Measurements from ENCODE around the gene ZDHHC8. TPM values are rescaled to one million over a fixed set of nuclear protein-coding genes. Genes with fewer than 3 reads are reported as not detected.
A peak's percentile ranks its signal among the peaks of the same experiment; 100 is the strongest.

The ZDHHC8 gene
- total RNA-seq, 1 donor from 2014 or later = 37.3 TPM

DNA sequence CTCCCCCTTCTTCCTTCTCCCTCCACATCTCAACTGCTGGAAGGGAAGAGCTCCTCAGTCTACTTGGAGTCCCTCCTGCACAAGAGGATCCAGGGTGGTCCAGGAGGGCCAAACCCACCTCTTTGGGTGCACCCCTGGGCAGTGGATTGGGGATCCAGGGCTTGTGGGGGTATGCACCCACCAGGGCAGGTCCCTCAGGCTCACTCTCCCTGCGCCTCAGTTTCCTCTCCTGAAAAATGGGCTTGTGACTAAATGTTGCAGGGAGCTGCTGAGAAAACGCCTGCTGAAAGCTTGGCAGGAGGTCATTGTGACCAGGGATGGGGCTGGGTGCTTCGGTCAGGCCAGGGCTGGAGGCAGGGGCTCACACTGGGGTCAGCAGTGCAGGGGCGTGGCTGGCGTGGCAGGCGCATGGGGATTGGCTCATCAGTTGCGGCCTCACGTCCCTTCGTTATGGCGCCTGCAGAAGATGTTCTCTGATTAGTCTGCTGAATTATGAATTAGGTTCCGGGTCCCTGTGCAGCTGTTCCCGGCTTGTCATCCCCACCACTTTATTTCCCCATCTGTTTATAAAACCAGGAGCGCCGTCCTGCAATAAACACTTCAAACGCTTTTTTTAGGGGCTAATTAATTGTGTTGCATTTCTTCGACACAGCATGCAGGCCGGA is 44.9 kb downstream of the ZDHHC8 start:
- ATAC-seq (no peak), DNase-seq (ENCODE audit: low spot score) (no peak)

DNA sequence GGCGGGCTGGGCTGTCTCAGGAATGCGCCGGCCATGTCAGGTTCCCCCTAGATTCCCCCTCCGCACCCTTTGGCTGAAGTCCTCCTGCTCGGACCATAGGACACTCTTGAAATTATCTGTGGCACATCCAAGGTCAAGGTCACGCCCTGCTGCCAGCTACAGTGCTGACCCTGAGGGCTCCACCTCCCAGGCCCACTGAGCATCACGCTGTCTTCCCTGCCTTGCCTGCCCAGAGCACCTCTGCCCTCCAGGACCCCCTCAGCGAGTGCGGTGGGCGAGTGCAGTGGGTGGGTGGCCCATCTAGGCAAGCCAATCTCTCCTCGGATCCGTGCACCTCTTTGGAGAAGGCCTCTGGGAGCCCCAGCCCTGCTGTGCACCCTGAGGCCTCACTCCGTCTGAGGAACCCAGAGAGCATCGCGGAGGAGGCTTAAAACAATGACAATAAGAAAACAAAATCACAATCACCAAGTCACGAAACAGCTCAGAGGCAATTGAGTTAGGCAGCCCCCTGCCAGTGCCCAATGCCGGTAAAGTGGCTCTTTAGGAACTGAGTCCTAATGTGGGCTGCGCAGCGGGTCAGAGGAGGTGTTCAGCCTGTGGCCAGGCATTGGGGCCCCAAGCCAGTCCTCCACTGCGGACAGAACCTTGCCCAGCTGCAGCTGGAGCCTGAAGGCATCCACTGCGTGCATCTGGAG is 45.8 kb downstream of the ZDHHC8 start:
- ATAC-seq = no peak
- no peak for DNase-seq (ENCODE audit: low spot score)

DNA sequence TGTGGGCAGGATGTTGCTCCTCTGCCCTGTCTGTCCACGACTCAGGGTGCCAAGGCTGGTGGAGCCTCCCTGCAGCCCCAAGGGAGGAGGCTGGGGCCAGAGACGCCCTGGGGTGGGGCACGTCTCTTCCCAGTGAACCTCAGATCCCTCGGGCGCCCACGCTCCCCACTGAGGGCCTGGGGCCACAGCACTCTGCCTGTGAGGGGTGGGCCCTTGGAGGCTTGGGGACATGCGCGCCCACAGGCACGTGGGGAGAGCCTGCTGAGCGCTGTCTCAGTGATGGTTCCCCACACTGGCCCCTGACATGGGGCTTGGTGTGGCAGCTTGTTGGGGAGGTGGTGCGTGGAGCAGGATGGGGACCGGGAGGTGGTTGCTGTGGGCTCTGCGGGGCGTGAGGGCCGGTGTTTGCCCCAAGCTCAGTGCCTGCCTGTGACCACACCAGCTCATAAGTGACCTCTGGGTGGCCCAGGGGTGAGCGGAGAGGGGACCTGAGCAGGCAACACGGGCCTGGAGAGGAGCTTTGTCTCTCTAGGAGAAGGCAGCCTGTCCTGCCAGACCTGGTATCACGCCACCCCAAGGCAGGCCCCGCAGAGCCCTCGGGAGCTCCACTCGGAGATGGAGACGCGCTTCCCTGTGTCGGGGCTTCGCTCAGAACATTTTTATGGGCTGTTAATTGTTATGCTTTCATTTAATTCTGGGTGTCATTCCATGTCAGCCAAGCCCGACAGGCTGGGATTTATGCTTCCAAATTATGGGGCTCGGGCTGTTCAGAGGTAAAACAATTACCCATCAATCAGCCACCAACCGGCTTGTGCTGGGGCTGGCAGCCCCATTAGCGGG is 46.7 kb downstream of the ZDHHC8 start:
- ATAC-seq = no peak
- no peak for DNase-seq (ENCODE audit: low spot score)

DNA sequence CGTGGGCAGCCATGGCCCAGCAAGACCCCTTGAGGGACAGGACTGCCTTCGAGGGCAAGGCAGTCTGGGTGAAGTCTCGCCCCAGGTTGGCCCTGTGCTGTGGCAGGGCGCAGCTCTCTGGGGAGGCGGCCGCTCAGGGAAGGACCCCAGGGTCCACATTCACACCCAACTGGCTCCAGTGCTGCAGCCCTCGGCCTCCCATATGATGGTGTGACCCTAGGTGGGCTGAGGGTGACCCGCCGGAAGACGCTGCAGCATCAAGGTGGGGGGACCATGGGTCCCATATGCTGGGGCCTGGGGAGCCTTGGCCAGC is 47.3 kb downstream of the ZDHHC8 start:
- no peak for ATAC-seq
- DNase-seq (ENCODE audit: low spot score) = no peak

DNA sequence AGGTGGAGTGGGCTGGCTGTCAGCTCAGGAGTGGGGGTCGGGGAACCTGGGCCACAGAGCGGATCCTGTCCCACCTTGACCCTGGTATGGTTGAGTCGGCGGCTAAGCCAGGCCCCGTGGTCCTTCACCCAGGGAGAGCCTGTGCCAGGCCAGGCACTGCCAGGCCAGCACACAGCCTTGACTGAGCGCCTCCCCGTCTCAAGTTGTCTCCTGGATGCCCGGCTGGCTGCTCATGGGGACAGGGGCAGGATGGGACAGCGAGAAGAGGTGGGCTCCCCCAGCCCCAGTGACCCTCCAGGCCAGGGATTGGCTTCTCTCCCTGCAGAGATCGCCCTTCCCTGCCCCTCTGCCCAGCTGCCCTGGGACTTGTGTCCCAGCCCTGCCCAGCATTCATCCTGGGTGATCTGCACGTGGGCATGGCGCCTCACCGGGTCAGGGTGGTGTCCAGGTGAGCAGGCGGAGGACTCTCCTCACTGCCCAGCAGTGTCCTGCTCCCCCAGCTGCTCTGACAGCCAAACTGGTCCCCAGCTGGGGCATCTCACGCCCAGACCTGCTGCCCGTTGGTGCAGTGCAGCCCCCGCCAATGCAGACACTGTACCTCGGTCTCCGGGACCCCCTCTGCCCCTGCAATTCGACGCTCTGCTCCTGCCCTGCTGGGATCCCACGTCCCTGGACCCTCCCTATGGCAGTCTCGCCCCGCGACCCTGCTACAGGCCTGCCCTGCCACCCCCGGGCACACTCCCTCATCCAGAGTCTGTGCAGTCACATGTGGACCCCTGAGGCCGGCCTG is 48.0 kb downstream of the ZDHHC8 start:
- DNase-seq (ENCODE audit: low spot score) (no peak), ATAC-seq (peak; percentile 11)

DNA sequence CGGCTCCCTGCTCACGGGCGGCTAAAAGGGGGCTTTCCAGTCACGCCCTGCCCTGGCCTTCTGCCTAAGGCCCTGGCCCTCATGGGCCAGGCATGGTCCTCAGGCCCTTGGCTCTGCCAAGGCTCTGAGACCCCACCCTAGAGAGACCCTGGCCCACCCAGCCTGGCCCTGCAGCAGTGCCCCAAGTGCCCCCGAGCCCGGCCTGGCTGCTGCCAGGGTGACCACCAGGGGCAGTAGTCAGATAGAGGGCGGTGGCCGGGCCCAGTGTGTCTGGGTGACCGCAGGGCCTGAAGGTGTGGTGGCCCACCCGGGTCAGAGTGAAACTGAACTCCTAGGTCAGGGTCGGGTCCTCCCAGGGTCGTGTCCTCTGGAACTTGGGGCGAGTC is 48.6 kb downstream of the ZDHHC8 start:
- ATAC-seq (no peak), DNase-seq (ENCODE audit: low spot score) (no peak)

DNA sequence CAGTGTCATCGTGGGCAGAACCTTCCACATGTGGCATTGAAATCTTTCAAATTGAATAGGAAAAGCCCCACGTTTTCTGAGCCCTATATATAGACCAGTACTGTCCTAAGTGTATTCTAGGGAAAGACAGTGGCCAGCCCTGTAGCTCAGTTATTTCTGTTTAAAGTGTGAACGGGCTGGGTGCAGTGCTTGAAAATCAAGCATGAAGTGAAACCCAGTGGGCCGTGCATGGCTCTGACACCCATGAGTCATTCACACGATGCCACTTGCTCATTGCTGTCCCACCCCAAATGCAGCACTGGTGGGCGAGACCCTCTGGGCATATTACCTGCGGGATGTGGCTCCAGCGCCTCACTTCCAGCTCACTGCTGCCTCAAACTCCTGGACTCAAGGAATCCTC is 49.0 kb downstream of the ZDHHC8 start:
- ATAC-seq (no peak), DNase-seq (ENCODE audit: low spot score) (no peak)

DNA sequence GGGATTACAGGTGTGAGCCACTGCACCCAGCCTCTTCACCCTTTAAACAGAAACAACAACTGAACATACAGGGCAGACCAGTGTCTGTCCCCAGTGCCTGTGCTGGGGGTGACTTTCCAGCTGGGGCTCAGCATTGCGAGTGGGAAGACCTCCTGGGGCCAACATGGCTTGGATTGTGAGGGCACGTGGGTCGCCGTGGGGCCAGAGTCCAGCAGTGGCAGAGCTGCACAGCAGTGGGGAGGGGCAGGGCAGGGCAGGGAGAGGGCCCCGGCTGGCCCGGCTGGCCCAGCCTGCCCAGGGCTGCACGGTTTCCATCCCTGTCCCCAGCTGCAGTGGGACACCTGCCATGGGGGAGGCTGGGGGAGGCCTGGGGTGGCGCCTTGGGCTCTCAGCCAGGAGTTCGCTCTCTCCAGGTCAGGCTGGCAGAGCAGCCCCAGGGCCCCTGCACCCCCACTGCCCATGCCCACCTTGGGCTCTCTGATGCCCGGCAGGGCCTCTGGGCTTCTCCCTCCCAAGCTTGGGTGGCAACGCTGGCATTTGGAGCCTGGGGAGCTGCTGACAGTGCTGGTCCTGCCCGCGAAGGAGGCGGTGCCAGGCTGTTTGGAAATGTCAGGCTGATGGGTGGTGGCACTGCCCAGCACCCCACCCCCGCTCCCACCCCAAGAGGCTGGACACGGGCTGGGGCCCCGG is 49.7 kb downstream of the ZDHHC8 start:
- peak; percentile 79 for DNase-seq (ENCODE audit: low spot score)
- ATAC-seq = peak; percentile 89

DNA sequence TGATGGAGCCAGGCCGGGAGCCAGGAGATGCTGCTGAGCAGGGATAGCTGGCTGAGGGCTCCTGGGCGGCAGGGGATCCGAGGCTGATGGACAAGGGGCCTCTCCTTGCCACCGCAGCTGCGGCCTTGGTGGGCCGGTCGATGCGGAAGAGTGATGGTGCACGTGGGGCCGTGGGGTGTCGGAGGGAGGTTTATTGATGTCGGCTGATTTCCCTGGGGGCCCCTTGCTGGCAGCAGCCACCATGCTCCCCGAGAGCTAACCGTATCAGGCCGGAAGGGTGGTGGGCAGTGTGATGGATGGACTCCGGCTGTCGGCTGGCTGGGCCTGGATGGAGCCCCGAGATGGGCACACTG is 50.3 kb downstream of the ZDHHC8 start:
- ATAC-seq (no peak), DNase-seq (ENCODE audit: low spot score) (no peak)

DNA sequence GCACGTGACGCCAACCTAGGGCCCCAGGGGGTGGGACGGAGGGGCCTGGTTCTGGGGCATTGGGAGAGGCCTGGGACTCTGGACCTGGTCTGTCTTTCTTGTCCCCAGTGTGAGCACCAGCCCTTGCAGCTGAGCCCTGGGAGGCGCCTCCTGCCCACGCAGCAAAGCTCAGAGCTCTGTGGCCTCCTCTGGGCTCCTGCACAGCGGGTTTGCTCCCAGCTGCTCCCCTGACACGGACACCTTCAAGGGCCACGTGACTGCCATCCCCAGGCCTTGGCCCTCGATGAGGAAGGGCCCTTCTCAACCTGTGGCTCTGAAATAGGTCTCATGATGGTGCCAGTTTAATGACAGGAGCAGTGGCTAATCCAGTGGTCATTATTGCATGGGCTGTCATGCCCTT is 50.8 kb downstream of the ZDHHC8 start:
- ATAC-seq = no peak
- DNase-seq (ENCODE audit: low spot score) = no peak

DNA sequence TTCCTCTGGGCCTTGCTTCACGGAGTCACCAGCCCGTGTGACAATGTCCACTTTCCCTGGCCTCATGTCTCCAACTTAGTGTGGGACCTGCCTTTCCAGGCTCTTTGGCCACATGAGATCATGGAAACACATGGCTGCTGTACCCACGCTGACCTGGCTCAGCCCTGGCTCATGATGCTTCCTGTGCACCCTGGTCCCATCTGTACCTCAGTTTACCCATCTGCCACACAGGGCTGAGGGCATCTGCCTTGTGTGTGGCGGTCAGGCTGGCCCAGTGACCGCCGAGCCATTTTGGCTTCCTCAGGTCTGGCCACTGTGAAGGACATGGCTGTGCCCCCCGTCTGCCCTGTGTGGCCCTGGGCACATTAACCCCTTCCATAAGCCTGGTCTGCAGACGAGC is 51.5 kb downstream of the ZDHHC8 start:
- DNase-seq (ENCODE audit: low spot score) = no peak
- ATAC-seq = no peak

DNA sequence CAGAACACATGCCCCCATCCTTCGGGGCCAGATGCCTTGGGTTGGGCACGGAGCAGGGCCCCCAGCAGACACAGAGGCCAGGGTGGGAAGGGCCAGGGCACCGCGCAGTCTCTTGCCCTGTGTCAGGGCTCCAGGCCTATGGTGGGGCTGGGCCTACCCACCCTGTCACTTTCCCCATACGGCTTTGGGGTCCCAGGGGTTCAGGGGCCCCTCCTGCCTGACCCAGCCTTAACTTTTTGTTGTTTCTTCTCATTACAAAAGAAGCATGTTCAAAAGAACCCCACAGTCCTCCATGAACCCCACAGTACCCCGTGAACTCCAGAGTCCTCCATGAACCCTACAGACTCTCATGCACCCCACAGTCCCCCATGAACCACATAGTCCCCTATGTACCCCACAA is 52.2 kb downstream of the ZDHHC8 start:
- no peak for DNase-seq (ENCODE audit: low spot score)
- no peak for ATAC-seq

DNA sequence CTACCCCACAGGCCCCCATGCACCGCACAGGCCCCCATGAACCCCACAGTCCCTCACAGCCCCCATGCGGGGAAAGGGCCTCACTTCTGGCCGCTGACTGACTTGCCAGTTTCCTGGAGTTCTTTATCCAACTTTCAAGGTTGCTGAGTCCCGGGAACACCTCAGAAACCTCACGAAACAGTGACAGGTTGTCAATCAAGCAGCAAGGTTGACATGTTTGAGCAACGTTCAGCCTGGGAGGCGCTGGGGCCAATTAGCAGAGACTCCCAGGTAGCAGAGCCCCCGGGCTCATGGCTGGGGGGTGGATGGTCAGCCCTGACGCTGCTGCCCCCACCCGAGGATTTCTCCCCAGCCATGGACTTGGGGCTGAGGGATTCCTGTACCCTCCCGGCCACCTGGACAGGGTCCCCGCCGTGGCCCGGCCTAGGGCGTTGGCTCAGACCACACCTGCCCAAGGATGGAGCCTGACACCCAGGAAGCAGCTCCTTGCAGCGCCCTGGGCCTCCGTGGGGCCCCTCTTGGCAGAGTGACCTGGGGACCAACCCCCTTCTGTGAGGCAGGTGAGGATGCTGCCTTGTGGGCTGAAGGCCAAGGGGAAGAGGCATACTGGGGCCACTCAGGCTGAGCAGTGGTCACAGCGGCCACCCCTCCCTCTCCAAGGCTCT is 53.0 kb downstream of the ZDHHC8 start:
- ATAC-seq (no peak), DNase-seq (ENCODE audit: low spot score) (no peak)

DNA sequence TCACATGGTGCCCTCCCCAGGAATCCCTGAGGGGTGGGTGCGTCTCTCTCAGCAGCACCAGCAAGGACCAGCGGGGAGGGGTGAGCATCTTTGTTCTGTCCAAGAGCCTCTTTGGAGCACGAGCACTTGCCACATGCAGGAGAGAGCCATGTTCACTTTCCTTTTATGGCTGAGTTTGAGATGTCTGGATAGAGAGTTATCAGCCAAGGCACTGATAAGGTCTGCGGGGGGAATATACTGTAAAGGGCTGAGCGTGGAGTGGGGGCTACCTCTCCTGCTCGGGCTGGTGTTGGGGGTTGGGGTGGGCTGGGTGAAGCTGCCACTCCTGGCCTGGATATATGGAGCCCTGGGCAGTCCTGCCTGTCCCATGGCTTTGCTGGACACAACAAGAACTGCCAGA is 54.1 kb downstream of the ZDHHC8 start:
- ATAC-seq = no peak
- no peak for DNase-seq (ENCODE audit: low spot score)

DNA sequence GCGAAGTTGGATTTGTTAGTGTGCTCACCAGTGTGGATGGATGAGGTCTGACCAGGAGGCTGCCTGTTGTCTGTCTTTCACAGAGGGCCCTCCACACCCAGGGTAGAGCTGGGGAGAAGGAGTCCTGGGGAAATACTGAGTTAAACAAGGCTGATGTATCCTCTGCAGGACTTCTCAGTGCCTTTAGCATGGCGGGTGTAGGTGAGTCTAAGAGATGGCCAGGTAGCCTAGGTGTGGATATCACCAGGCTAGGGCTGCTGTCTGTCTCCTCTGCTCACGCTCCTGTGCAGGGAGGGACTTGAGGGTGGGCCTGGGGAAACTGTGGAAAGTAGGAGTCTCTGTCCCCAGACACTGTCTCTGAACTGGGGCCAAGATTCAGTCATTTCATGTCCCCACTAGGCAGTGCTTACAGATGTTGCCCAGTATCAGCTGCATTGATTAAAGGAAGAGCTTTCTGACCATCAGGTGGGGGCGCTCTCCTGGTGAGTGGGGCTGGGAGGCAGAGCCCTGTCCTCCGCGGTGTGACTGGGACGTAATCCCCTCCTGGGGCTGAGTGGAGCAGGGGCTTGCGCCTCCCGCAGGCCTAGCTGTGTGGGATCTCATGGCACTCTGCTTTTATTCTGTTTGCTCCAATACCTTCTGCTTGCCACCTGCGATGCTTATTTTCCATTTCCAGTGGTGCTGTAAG is 54.7 kb downstream of the ZDHHC8 start:
- ATAC-seq = no peak
- no peak for DNase-seq (ENCODE audit: low spot score)

DNA sequence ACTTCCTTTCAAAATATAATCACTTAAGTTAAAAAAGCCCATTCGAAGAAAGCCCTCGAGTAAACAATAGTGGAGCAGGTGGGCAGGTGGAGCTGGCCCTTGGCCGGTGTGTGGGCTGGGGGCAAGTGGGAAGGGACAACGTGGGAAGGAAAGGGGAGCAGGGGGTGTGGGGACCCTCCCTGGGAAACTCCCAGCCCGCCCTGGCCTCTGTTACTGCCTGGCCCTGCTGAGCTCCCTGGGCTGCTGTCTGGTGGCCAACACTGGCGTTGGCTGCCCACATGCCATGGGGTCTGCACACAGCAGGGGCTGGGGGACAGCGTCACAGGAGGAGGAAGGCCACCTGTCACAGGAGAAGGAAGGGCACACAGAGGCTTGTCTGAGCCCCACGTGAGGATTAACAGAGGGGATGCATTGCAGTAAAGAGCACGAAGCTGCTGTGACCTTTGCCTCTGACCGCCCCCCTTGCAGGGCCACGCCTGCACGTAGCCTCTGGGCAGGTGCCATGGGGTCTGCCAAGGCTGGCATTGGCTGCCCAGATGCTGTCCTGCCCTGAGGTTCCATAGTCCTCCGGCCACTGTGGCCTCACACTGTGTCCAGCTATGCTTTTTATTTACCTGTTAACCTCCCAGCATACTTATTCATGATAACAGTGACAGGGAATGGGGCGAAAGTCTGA is 55.4 kb downstream of the ZDHHC8 start:
- DNase-seq (ENCODE audit: low spot score) = peak; percentile 88
- ATAC-seq = peak; percentile 85

DNA sequence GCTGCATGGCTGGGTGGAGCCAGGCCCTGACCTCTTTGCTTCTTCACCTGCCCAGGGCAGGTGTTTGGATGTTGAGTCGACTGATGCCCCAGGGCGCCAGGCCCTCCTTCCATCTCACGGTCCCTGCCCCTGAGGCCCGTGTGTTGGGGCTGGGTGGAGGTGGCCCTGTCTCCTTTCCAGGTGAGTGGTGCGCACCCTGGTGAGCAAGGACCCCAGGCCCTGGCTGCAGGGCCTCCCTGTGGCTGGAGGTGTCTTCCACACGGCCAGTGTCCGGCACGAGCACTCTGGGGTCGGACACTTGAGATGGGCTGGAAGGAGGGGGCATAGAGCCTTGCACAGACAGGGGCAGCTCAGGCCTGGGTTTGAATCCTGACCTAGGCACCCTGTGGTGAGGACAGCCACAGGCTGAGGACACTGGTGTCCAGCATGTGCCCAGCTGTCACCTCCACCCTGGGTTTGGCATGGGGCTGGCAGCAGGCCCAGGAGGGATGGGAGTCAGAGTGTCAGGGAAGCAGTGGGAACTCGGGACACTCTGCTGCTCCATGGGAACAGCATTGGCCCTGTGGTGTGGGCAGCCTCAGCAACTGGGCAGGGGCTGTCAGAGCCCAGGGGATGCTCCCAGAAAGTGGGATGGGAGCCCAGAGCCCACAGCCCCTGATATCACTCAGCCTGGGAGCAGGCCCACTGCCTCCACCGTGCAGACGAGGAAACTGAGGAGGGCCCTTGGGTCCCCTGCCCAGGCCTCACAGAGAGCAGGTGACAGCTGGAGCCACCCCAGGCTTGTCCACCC is 56.4 kb downstream of the ZDHHC8 start:
- DNase-seq (ENCODE audit: low spot score) = peak; percentile 68
- ATAC-seq = peak; percentile 64

DNA sequence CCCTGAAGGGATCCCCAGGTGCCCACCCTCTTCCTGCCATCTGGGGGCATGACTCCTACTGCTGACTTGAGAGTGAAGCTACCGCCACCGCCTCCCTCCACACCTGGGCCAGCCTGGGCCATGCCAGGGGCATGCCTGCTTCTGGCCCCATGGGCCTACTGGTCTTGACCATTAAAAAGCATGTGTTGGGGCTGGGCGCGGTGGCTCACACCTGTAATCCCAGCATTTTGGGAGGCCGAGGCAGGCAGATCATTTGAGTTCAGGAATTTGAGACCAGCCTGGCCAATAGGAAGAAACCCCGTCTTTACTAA is 56.9 kb downstream of the ZDHHC8 start:
- ATAC-seq (no peak), DNase-seq (ENCODE audit: low spot score) (no peak)

Data from left lobe of liver (tissue), 2 donors.